ENCODE data around the gene CREB1.

CREB1 gene

GRCh38 chr2:207606399-207606798 lies 76.6 kb downstream of the CREB1 start:
- no peak for TF ChIP-seq CTCF (IDR thresholded peaks at IDR 0.05; ENCODE audit: insufficient read depth, low read length, poor library complexity, severe bottlenecking)
- Histone ChIP-seq H3K36me3 (ENCODE audit: control insufficient read depth, insufficient read depth, low read length) (no peaks in the 10 kb centered on the region; the same call in none of the 2 replicates), H3K4me3 (replicated peaks; ENCODE audit: low read depth, low read length) (no peak overlapping the region), H3K27me3 (replicated peaks; ENCODE audit: control insufficient read depth, insufficient read depth, low read length) (no peaks in the 10 kb centered on the region)
- DNase-seq (ENCODE audit: extremely low read depth, insufficient read length), result no peak

GRCh38 chr2:207606829-207607228 lies 77.1 kb downstream of the CREB1 start:
- Histone ChIP-seq H3K4me3 (replicated peaks; ENCODE audit: low read depth, low read length) (no peak overlapping the region), H3K27me3 (replicated peaks; ENCODE audit: control insufficient read depth, insufficient read depth, low read length) (no peaks in the 10 kb centered on the region), H3K36me3 (ENCODE audit: control insufficient read depth, insufficient read depth, low read length) (no peaks in the 10 kb centered on the region; the same call in none of the 2 replicates)
- TF ChIP-seq CTCF (IDR thresholded peaks at IDR 0.05; ENCODE audit: insufficient read depth, low read length, poor library complexity, severe bottlenecking), result no peak
- DNase-seq (ENCODE audit: extremely low read depth, insufficient read length), result no peak

- H3K27me3 ChIP-seq (replicated peaks; ENCODE audit: control insufficient read depth, insufficient read depth, low read length), result no peaks in the 10 kb centered on the region
- peaks cover 10% of the 10 kb centered on the region for H3K36me3 ChIP-seq (ENCODE audit: control insufficient read depth, insufficient read depth, low read length)
- DNase-seq (ENCODE audit: extremely low read depth, insufficient read length), result no peak
- no peak for TF ChIP-seq CTCF (IDR thresholded peaks at IDR 0.05; ENCODE audit: insufficient read depth, low read length, poor library complexity, severe bottlenecking)
- no peak overlapping the region for H3K4me3 ChIP-seq (replicated peaks; ENCODE audit: low read depth, low read length)
Observed at GRCh38 chr2:207612714-207613113, 83.0 kb downstream of the CREB1 start.

GRCh38 chr2:207614824-207615223 lies 85.1 kb downstream of the CREB1 start:
- TF ChIP-seq CTCF (IDR thresholded peaks at IDR 0.05; ENCODE audit: insufficient read depth, low read length, poor library complexity, severe bottlenecking), result no peak
- Histone ChIP-seq H3K36me3 (ENCODE audit: control insufficient read depth, insufficient read depth, low read length) (peaks cover 13% of the 10 kb centered on the region), H3K4me3 (replicated peaks; ENCODE audit: low read depth, low read length) (no peak overlapping the region), H3K27me3 (replicated peaks; ENCODE audit: control insufficient read depth, insufficient read depth, low read length) (no peaks in the 10 kb centered on the region)
- no peak for DNase-seq (ENCODE audit: extremely low read depth, insufficient read length)

- TF ChIP-seq CTCF (IDR thresholded peaks at IDR 0.05; ENCODE audit: insufficient read depth, low read length, poor library complexity, severe bottlenecking), result no peak
- no peaks in the 10 kb centered on the region for H3K27me3 ChIP-seq (replicated peaks; ENCODE audit: control insufficient read depth, insufficient read depth, low read length)
- no peak overlapping the region for H3K4me3 ChIP-seq (replicated peaks; ENCODE audit: low read depth, low read length)
- no peak for DNase-seq (ENCODE audit: extremely low read depth, insufficient read length)
- H3K36me3 ChIP-seq (ENCODE audit: control insufficient read depth, insufficient read depth, low read length), result peaks cover 13% of the 10 kb centered on the region
Observed at GRCh38 chr2:207616185-207616584, 86.4 kb downstream of the CREB1 start.

GRCh38 chr2:207617011-207617671 lies 87.4 kb downstream of the CREB1 start:
- peaks cover 13% of the 10 kb centered on the region for H3K36me3 ChIP-seq (ENCODE audit: control insufficient read depth, insufficient read depth, low read length)
- H3K4me3 ChIP-seq (replicated peaks; ENCODE audit: low read depth, low read length), result no peak overlapping the region
- H3K27me3 ChIP-seq (replicated peaks; ENCODE audit: control insufficient read depth, insufficient read depth, low read length), result no peaks in the 10 kb centered on the region
- TF ChIP-seq CTCF (IDR thresholded peaks at IDR 0.05; ENCODE audit: insufficient read depth, low read length, poor library complexity, severe bottlenecking), result no peak
- DNase-seq (ENCODE audit: extremely low read depth, insufficient read length), result no peak
